SH-SY5Y (cell line): Measurements from ENCODE around the gene CD2BP2.

Source experiments
- GATA2 ChIP-seq: IDR thresholded peaks from 2 replicates; pipeline ENCODE4 v1.6.1; 2011; ENCODE audit warnings: mild to moderate bottlenecking, low read depth, low read length
- GATA3 ChIP-seq: IDR thresholded peaks from 2 replicates; pipeline ENCODE4 v1.6.1; 2011; ENCODE audit warnings: low read depth, mild to moderate bottlenecking, low read length, moderate library complexity

CD2BP2 gene

GRCh38 chr16:30371248-30371816 is 16.2 kb upstream of the CD2BP2 start:
- no peak for TF ChIP-seq GATA2

DNA sequence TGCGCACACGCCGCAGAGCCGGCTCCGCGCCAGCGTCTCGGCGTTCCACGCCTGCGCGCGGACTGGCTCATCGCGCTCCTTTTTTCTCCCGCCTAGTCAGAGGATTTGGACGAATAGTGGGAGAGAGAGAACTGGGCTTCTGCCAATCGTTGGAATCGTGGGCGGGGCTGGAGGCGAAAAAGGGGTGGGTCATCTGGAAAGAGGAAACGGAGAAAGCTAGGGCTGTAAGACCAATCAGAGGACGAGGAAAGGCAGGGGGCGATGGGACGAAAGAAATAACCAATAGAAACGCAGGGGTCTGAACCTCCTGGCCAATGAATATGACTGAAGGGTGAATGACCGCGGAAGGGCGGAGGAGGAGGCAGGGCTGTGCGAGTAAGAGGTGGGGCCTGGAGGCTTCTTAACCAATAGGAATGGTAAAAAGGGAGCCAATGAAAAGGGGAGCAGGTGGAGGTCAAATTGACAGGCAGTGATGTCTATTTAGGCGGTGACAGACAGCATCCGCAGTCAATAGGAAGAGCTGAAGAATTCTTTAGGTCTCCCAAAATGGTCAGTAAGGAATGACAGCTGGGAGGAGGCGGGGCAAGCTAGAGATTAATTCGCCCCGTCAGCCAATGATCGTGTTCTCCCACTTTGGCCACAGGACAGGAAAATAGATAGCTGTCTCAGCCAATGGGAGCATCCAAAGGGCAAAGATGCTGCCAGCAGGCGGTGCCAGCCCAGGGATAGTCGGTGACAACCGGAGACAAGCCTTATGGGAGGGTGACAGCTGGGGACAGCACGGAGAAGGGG is 15.5 kb upstream of the CD2BP2 start, which contains the start of gene TBC1D10B:
Gene TBC1D10B (minus strand): TSS at position 39 of the 792 bp plus-strand sequence. CDS start 311 bp downstream, outside the sequence.
- TF ChIP-seq GATA3 = no peak
- no peak for TF ChIP-seq GATA2

DNA sequence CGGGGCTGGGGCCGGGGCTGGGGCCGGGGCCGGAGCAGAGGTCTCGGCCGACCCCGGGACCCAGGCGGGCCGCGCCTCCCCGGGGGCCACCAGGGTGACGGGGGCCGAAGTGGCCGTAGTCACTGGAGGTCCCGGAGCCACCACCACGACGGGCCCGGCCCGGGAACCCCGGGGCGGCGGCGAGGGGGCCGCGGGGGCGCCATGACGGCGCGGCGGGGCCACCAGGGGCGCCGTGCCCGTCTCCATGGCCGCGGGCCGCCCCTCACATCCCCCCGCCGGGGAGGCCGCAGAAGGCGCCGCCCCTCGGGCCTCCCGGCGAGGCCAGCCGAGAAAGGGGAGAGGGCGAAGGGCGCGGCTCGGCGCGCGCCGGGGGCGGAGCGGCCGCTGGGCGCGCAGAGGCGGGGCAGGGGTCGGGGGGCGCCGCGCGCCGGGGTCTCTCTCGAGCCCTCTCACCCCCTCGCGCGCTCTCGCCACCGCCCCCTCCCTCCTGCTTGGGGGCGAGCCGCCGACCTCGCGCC is 14.9 kb upstream of the CD2BP2 start:
- TF ChIP-seq GATA3 = no peak
- TF ChIP-seq GATA2 = no peak

- no peak; the same call in 1 of the 2 replicates for TF ChIP-seq GATA2
- TF ChIP-seq GATA3 = no peak
Measured at GRCh38 chr16:30369091-30369937, 14.2 kb upstream of the CD2BP2 start.

- no peak for TF ChIP-seq GATA2
- TF ChIP-seq GATA3 = no peak
Measured at GRCh38 chr16:30368792-30369090, 13.6 kb upstream of the CD2BP2 start.

DNA sequence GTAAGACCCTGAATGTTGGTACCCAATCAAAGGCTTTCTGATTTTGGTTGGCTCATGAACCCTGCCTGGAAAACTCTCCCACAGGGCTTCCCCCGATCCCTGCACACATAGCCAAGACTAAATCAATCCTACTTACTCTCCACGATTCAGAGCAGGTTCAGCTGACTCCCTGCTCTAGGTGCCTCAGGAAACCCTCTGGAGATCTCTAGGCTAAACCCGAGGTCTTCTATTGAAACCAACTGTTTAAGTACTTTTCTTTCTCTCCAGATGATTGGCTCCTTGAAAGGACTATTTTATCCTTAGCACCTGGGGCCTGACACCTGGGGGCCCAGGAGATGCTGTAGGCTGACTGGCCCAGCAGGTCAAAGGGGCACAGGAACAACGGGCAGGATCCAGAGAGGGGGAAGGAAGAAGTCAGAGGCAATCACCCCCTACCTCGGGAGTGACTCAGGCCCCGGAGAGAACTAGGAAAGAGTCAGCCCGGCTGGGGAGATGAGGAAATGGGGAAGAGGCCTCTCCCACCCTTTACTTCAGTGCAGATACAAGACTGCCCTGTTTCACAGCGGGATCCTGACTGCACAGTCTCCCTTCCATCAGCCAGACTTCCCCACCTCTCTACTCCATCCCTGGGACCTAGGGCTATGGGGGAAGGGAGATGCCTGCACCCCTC is 13.1 kb upstream of the CD2BP2 start:
- TF ChIP-seq GATA2 = no peak
- no peak for TF ChIP-seq GATA3

- TF ChIP-seq GATA2 (no peak), GATA3 (no peak)
Measured at GRCh38 chr16:30367349-30368009, 12.4 kb upstream of the CD2BP2 start.

DNA sequence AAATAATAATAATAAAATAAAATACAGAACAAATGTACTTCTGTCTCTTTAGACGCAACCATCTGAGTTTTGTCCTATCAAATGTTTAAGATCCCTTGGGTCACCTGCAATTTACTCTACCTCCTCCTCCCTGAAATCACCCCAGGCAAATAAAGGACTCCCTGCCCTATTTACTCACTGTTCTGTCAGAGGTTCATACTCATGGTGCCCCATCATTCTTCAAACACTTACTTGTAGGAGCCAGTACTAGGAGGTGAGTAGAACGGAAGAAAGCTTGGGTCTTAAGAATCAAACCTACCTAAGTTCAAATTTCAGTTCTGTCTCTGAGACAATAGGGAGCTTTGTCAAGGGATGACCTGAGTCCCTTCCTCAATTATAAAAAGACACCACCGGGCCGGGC is 11.4 kb upstream of the CD2BP2 start:
- TF ChIP-seq GATA3 = no peak

- TF ChIP-seq GATA2 (no peak), GATA3 (no peak)
Measured at GRCh38 chr16:30365200-30365599, 10.1 kb upstream of the CD2BP2 start.

DNA sequence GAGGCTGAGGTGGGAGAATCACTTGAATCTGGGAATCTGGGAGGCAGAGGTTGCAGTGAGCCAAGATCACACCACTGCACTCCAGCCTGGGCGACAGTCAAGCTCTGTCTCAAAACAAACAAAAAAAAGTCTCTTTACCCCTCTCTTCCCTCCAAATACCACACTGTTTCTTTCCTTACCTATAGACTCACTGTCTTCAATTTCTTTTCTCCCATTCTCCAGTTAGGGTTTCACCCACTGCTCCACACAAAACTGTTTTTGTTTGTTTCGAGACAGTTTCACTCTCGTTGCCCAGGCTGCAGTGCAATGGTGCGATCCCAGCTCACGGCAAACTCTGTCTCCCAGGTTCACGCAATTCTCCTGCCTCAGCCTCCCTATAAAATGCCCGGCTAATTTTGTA is 6.1 kb upstream of the CD2BP2 start:
- TF ChIP-seq GATA3 = no peak
- TF ChIP-seq GATA2 = no peak

DNA sequence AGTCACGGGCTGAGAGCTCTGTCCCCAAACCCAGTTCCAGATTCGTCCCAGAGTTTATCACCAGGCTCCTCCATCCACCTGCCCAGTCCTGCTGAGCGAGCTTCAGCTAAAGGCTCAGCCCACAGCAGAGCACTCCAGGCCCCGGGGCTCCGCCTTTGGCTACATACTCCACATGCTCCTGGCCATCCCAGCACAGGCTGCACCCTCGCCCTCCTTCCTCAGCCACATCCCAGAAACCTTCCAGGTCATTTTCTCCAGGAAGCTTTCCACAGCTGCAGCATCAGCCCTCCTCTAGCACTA is 4.7 kb upstream of the CD2BP2 start:
- TF ChIP-seq GATA3 (no peak), GATA2 (no peak)

GRCh38 chr16:30358990-30359870 is 4.1 kb upstream of the CD2BP2 start:
- TF ChIP-seq GATA3 = no peak
- TF ChIP-seq GATA2 = no peak

GRCh38 chr16:30358577-30358936 is 3.4 kb upstream of the CD2BP2 start:
- TF ChIP-seq GATA3 (no peak), GATA2 (no peak)
